ENCODE measurements around the gene DNMT3L.
"Not testable (repeated sequence)": the region's sequence is repeated elsewhere in the genome, so short reads cannot be mapped to it uniquely, and the experiment has no call there.

DNMT3L gene

DNA sequence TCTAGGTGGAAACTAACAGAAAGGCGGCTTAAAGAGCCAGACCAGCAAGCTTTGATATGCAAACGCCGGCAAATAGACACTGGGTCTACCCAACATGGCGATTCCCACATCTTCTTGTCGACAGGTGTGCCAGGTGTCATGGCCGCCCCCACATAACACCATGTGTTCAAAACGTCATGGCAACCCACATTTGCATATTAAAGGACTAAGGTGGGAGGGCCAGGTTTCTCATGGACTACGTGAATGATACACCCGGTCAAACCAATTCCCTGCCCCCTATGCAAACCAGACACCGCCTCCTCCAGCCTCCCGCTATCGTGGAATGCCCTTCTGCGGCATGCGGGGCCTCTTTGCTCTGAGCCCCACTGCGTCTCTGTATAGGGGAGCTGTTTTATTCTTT lies 62.2 kb downstream of the DNMT3L start:
- TF ChIP-seq, protein P1, sequence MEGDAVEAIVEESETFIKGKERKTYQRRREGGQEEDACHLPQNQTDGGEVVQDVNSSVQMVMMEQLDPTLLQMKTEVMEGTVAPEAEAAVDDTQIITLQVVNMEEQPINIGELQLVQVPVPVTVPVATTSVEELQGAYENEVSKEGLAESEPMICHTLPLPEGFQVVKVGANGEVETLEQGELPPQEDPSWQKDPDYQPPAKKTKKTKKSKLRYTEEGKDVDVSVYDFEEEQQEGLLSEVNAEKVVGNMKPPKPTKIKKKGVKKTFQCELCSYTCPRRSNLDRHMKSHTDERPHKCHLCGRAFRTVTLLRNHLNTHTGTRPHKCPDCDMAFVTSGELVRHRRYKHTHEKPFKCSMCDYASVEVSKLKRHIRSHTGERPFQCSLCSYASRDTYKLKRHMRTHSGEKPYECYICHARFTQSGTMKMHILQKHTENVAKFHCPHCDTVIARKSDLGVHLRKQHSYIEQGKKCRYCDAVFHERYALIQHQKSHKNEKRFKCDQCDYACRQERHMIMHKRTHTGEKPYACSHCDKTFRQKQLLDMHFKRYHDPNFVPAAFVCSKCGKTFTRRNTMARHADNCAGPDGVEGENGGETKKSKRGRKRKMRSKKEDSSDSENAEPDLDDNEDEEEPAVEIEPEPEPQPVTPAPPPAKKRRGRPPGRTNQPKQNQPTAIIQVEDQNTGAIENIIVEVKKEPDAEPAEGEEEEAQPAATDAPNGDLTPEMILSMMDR (IDR thresholded peaks at IDR 0.05; ENCODE audit: low read depth, low read length) = no peak
- in situ Hi-C loops (cut with HindIII; ENCODE audit: low sequenced_read_pairs) = no loop called here
- no peak overlapping the region for H3K4me3 ChIP-seq (ENCODE audit: low read depth, low read length)
- DNase-seq (ENCODE audit: low read depth, low spot score) = no peak

DNA sequence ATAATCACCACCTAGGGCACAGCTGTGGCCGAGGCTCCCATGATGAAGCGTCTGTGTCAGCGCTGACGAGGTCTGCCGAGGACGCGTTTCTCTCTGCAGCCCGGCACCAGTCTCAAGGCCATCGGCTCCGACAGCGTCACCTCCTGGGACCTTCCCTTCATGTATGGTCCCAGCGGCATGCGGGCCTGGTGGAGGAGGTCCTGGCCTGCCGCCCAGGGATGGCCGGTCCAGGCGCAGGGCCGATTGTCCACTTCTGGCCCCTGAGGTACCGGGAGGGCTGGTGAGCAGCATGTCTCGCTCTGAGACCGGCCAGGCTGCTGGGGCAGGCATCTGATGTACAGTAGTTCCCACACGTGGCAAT lies 64.6 kb downstream of the DNMT3L start:
- in situ Hi-C loops (cut with HindIII; ENCODE audit: low sequenced_read_pairs); DNase-seq (ENCODE audit: low read depth, low spot score); H3K4me3 ChIP-seq (ENCODE audit: low read depth, low read length): not testable (repeated sequence)
